K562 (cell line): ENCODE measurements around the gene SPTLC2. TPM values are rescaled to one million over a fixed set of nuclear protein-coding genes. Genes with fewer than 3 reads are reported as not detected.

ENCODE experiments used
- ADNP ChIP-seq: fragments of 200-800 bp; sonication (Bioruptor generic); IDR thresholded peaks from 2 replicates; pipeline ENCODE4 v1.6.1; 2016; ENCODE audit warnings: missing genetic modification characterization, missing compliant biosample characterization
- ATF3 ChIP-seq, 2 experiments: fragments of 450-650 bp in 1 of 2; sonication (generic) in 1 of 2; formaldehyde crosslinking in 1 of 2; IDR thresholded peaks in 1 of 2; conservative IDR thresholded peaks in 1 of 2; 2 replicates each; pipeline versions ENCODE4 v1.6.1 to v1.8.1; 2016 to 2023; ENCODE audit warnings: mild to moderate bottlenecking in 2 of 2, moderate library complexity in 2 of 2, inconsistent platforms in 1 of 2, missing genetic modification reagents in 1 of 2
- KLF1 ChIP-seq: fragments of 450-650 bp; IDR thresholded peaks from 2 replicates; pipeline ENCODE4 v1.6.1; 2016; ENCODE audit warnings: missing genetic modification characterization, missing compliant biosample characterization
- KLF13 ChIP-seq: fragments of 450-650 bp; IDR thresholded peaks from 2 replicates; pipeline ENCODE4 v1.6.1; 2016; ENCODE audit warnings: missing genetic modification characterization, low read depth, mild to moderate bottlenecking, missing compliant biosample characterization, moderate library complexity, borderline replicate concordance
- PHB ChIP-seq: fragments of 250-450 bp; sonication (Bioruptor Pico); IDR thresholded peaks from 2 replicates; pipeline ENCODE4 v1.5.0; 2021
- REST ChIP-seq, 2 experiments: fragments of 450-650 bp; formaldehyde crosslinking in 1 of 2; IDR thresholded peaks; 2 replicates each; pipeline versions ENCODE4 v1.4.0 to v1.6.1; 2014 to 2020; ENCODE audit warnings: mild to moderate bottlenecking in 2 of 2, borderline replicate concordance in 1 of 2, low read depth in 1 of 2
- RNF2 ChIP-seq: sonication (generic); IDR thresholded peaks from 2 replicates; pipeline ENCODE4 v1.6.1; 2016
- VEZF1 ChIP-seq: fragments of 200-800 bp; sonication (Bioruptor generic); IDR thresholded peaks from 2 replicates; pipeline ENCODE4 v1.6.1; 2017; ENCODE audit warnings: missing genetic modification characterization, missing compliant biosample characterization
- ZNF41 ChIP-seq: fragments of 250-450 bp; sonication (Bioruptor Pico); conservative IDR thresholded peaks from 2 replicates; pipeline ENCODE4 v1.4.0; 2020; ENCODE audit warnings: mild to moderate bottlenecking
- ZNF436 ChIP-seq: fragments of 250-450, 450-650 bp; sonication (Bioruptor Pico); formaldehyde crosslinking; IDR thresholded peaks from 2 replicates; pipeline ENCODE4 v1.7.0; 2020; ENCODE audit warnings: mild to moderate bottlenecking
- ZNF79 ChIP-seq: fragments of 250-450 bp; sonication (Bioruptor Pico); IDR thresholded peaks from 2 replicates; pipeline ENCODE4 v1.4.0; 2020; ENCODE audit warnings: low read depth, mild to moderate bottlenecking, moderate library complexity
- polyA plus RNA-seq, 8 experiments: library from polyadenylated mRNA; depleted of rRNA in 4 of 8; stranded (reverse) in 5 of 8; unstranded in 3 of 8; fragments of >200 nt; fragmentation: Nextera tagmentation in 2 of 8; fragmentation: Illumina TruSeq in 1 of 8; extraction: Ambion mirVana in 2 of 8; extraction: Trizol in 1 of 8; gene quantifications; 2 replicates each; pipeline versions ENCODE4 v1.2.1 to v1.2.3, GENCODE V29; 2011 to 2014; ENCODE audit warnings: inconsistent platforms in 1 of 8, missing spikeins in 1 of 8
- total RNA-seq, 7 experiments: library from RNA; depleted of rRNA in 6 of 7; stranded (reverse); fragments of >200 nt in 6 of 7; fragmentation: Illumina TruSeq in 2 of 7; extraction: Trizol in 2 of 7; gene quantifications; 2 replicates each; pipeline versions ENCODE4 v1.2.1 to v1.2.3, GENCODE V29; 2011 to 2021; ENCODE audit warnings: low replicate concordance in 1 of 7
- TF ChIP-seq, protein P1 (sequence below), 2 experiments: fragments of 450-650 bp in 1 of 2; sonication (generic) in 1 of 2; formaldehyde crosslinking; conservative IDR thresholded peaks; 2 replicates each; pipeline versions ENCODE4 v1.4.0 to v1.8.1; 2020 to 2022; ENCODE audit warnings: mild to moderate bottlenecking in 1 of 2, missing genetic modification reagents in 1 of 2
- TF ChIP-seq, protein P2 (sequence below): fragments of 450-650 bp; IDR thresholded peaks from 2 replicates; pipeline ENCODE4 v1.6.1; 2014; ENCODE audit warnings: low read depth, mild to moderate bottlenecking, moderate library complexity, borderline replicate concordance

Gene SPTLC2
- total and polyA plus RNA-seq, 9 of the 15 experiments (the other 6 are each of a cell fraction or from before 2014, with no cell fraction given): 4.5 to 30.4 (median 14.0) TPM

- TF ChIP-seq REST (IDR thresholded peaks at IDR 0.05; ENCODE audit: borderline replicate concordance) (peak; percentile 30), REST (CRISPR knock-in tag; IDR thresholded peaks at IDR 0.05; ENCODE audit: low read depth) (0 out of 2 replicates have a peak, but pooled peaks have one; percentile 44), ZNF436 (no peak), ATF3 (IDR thresholded peaks at IDR 0.05) (no peak), ATF3 (CRISPR knock-in tag; conservative IDR thresholded peaks at IDR 0.05) (no peak), ZNF41 (CRISPR knock-in tag) (no peak), VEZF1 (CRISPR knock-in tag) (peak; percentile 61), PHB (CRISPR knock-in tag) (no peak), KLF13 (tag) (peak; percentile 69; the same call in 1 of the 2 replicates), KLF1 (tag) (0 out of 2 replicates have a peak, but pooled peaks have one; percentile 38), ZNF79 (no peak), ADNP (tag) (no peak), RNF2 (no peak)
- TF ChIP-seq, protein P1, sequence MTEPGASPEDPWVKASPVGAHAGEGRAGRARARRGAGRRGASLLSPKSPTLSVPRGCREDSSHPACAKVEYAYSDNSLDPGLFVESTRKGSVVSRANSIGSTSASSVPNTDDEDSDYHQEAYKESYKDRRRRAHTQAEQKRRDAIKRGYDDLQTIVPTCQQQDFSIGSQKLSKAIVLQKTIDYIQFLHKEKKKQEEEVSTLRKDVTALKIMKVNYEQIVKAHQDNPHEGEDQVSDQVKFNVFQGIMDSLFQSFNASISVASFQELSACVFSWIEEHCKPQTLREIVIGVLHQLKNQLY (CRISPR knock-in tag; conservative IDR thresholded peaks at IDR 0.05): no peak
- TF ChIP-seq, protein P2, sequence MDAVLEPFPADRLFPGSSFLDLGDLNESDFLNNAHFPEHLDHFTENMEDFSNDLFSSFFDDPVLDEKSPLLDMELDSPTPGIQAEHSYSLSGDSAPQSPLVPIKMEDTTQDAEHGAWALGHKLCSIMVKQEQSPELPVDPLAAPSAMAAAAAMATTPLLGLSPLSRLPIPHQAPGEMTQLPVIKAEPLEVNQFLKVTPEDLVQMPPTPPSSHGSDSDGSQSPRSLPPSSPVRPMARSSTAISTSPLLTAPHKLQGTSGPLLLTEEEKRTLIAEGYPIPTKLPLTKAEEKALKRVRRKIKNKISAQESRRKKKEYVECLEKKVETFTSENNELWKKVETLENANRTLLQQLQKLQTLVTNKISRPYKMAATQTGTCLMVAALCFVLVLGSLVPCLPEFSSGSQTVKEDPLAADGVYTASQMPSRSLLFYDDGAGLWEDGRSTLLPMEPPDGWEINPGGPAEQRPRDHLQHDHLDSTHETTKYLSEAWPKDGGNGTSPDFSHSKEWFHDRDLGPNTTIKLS: peak; percentile 73
Measured at GRCh38 chr14:77616454-77617229, at the start of gene SPTLC2 (continued).
